ENCODE measurements around the gene TSSC4. TPM values are rescaled to one million over a fixed set of nuclear protein-coding genes. Genes with fewer than 3 reads are reported as not detected.

The TSSC4 gene
- polyA plus RNA-seq, 3 donors: 28.1 to 74.6 (median 52.0) TPM

DNA sequence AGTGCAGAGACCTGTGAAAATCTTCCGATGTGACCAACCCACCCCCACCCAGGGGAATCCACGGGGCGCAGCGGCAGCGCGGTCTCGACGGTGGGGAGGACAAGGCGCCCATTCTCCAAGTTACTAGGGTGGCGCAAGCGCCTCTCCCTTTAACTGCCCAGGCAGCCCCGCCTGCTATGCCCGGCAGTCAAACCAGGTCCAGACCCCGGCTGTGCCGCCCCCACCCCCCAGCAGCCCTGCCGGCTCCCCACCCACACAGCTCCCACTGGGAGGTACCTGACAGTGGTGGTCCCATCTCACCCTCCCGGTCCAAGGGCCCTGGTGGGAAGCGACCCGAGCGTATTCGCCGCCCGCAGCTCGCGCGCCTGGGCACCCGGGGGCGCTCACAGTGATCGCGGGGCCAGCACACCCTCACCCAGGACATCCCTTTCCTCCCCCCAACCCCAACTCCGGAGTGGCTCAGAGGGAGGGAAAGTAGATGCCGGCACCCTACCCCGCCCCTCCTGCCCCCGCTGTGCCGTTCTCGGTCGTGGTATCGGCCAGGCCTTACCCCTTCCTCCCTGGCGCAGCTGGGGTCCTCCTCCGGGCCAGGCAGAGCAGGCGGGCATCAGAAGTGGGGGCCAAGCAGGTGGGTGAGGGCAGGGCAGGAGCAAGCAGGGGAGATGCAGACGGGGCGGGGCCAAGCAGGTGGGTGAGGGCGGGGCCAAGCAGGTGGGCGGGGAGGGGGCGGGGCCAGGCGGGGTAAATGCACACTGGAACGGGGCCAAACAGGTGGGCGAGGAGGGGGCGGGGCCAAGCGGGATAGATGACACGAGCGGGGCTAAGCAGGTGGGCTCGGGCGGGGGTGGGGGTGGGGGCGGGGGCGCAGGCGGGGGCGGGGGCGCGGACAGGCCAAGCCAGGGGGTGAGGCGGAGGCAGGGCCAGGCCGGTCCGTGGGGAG is 43.6 kb downstream of the TSSC4 start, which contains the start of gene TRPM5:
Gene TRPM5, minus strand, starts transcription at position 634 of the 940 bp plus-strand sequence. CDS start 21,478 bp downstream, outside the sequence.
- Histone ChIP-seq H2AFZ (ENCODE audit: insufficient read depth, low read depth, low read length, poor library complexity, severe bottlenecking) (peak within 1 kb of the TSS; percentile 87), H3K27me3 (ENCODE audit: control insufficient read depth in 2 of 2, insufficient read depth in 2 of 2, low read length in 2 of 2) (peaks cover 0 to 19% of the 10 kb centered on the region in 2 donors), H3K9ac (ENCODE audit: insufficient read depth, low read length, poor library complexity, severe bottlenecking) (peak within 1 kb of the TSS; percentile 63), H3K9me3 (replicated peaks in 1 of 2; ENCODE audit: control insufficient read depth in 1 of 2, insufficient read depth in 1 of 2, low read length in 2 of 2) (no peaks in the 10 kb centered on the region), H4K20me1 (ENCODE audit: insufficient read depth, low read length) (peaks cover 43% of the 10 kb centered on the region), H3K4me1 (ENCODE audit: control insufficient read depth in 1 of 2, insufficient read depth in 2 of 2, low read length in 2 of 2) (peaks cover 49 to 57% of the 10 kb centered on the region in 2 donors), H3K4me3 (replicated peaks in 1 of 3; ENCODE audit: low read depth in 2 of 3, low read length in 3 of 3) (peak within 1 kb of the TSS; percentile 74 to 88 (median 82)), H3K4me2 (replicated peaks; ENCODE audit: extremely low read depth, low read length, poor library complexity, severe bottlenecking) (peak within 1 kb of the TSS; percentile 87), H3K27ac (ENCODE audit: low read depth in 1 of 2, low read length in 2 of 2) (peak within 1 kb of the TSS; percentile 27 to 88), H3K36me3 (replicated peaks in 1 of 2; ENCODE audit: control insufficient read depth in 1 of 2, insufficient read depth in 2 of 2, low read length in 2 of 2) (no peaks in the 10 kb centered on the region), H3K79me2 (ENCODE audit: insufficient read depth, low read length) (peaks cover 42% of the 10 kb centered on the region)
- Mint-ChIP-seq H3K27ac (peak within 1 kb of the TSS; percentile 74 to 89 (median 86)), H3K9me3 (peaks cover 0 to 4% (median 3%) of the 10 kb centered on the region in 7 donors), H3K27me3 (ENCODE audit: low read depth in 3 of 3) (peaks cover 10 to 28% (median 16%) of the 10 kb centered on the region in 3 donors), H3K36me3 (peaks cover 3 to 7% of the 10 kb centered on the region in 2 donors), H3K4me1 (peaks cover 41% of the 10 kb centered on the region), H3K4me3 (peak within 1 kb of the TSS; percentile 93 to 98)
- WGBS (ENCODE audit: insufficient coverage): 11% methylated on average over 37 of the region's 64 CpGs
- DNase-seq: no peak
- TF ChIP-seq, protein P1, sequence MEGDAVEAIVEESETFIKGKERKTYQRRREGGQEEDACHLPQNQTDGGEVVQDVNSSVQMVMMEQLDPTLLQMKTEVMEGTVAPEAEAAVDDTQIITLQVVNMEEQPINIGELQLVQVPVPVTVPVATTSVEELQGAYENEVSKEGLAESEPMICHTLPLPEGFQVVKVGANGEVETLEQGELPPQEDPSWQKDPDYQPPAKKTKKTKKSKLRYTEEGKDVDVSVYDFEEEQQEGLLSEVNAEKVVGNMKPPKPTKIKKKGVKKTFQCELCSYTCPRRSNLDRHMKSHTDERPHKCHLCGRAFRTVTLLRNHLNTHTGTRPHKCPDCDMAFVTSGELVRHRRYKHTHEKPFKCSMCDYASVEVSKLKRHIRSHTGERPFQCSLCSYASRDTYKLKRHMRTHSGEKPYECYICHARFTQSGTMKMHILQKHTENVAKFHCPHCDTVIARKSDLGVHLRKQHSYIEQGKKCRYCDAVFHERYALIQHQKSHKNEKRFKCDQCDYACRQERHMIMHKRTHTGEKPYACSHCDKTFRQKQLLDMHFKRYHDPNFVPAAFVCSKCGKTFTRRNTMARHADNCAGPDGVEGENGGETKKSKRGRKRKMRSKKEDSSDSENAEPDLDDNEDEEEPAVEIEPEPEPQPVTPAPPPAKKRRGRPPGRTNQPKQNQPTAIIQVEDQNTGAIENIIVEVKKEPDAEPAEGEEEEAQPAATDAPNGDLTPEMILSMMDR (IDR thresholded peaks at IDR 0.05): no peak
- intact Hi-C loops (cut with micrococcal nuclease): loop anchor here in 1 of 2 donors (2.0 kb wide), 1 partner anchor 441 kb away; the partner anchor contains the start of gene CDKN1C
